GM19467 (cell line): Measurements from ENCODE around the gene KLK15.
"Not testable (repeated sequence)": the region's sequence is repeated elsewhere in the genome, so short reads cannot be mapped to it uniquely, and the experiment has no call there.

Experiments
- ATAC-seq: cut with Tn5 transposase; IDR thresholded peaks from one replicate; pipeline ENCODE4 v1.9.1; 2021; ENCODE audit warnings: mild to moderate bottlenecking, moderate library complexity; ENCODE audit not compliant: unreplicated experiment

The KLK15 gene

DNA sequence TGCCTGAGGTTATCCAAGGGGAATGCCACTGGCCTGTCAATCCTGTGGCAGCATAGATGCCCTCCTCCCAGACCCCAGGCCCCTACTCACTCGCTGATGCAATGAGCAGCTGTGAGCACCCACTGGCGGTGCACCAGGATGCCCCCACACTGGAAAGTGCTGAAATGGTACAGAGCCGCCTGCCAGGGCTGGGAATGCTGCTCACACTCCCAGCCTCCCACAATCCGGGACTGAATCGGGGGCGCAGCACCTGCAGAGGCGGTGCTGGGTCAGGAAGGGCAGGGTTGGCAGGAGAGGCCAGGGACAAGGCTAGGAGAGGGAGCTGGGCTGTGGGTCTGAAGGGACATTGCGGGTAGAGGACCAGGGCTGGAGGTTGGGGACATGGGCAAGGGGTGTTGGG lies 11.8 kb downstream of the KLK15 start:
- no peak for ATAC-seq

DNA sequence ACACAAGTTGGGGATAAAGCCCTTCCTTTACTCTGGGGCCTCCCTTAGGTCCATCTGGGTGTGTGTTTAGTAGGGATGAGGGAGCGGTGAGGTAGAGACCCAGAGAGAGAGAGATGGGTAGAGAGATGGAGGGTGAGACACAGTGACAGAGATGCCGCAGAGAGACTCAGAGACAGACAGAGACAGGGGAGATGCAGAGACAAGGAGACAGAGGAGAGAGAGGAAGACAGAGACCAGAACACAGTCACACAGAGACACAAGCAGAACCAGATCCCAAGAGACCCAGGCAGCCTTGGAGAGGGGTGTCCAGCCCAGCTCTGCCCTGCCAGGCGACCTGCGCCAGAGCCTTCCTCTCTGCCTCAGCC lies 12.1 kb downstream of the KLK15 start:
- ATAC-seq: no peak

DNA sequence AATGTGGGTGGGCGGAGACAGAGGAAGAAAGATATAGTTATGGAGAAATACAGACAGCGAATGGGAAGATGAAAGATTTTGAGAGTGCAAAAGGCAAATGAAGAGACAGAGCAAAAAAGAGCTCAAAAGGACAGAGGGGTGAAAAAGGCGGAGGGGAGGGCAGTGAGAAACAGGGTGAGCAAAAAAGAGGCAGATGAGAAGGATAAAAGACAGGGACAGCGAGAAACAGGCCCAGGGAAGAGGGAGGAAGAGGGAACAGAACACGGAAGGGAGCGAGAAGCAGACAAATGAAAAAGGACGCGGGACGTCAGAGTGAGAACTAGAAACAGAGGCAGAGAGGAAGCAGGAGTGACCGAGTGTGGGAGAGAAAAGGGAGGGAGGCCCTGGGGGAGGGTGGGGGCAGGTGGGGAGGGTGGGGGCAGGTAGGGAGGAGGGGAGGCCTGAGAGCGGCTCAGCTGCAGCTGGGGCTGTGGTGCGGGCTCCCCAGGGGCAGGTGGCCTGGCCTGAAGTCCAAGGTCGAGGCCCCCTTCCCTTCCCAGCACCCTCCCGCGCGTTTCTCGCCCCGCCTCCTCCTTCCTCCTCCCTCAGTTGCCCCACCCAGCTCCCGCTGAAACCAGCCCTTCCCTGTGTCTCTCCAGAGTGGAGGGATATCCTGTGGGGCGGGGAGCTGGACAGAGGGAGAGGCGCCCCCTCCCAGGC lies 12.7 kb downstream of the KLK15 start:
- ATAC-seq: no peak

DNA sequence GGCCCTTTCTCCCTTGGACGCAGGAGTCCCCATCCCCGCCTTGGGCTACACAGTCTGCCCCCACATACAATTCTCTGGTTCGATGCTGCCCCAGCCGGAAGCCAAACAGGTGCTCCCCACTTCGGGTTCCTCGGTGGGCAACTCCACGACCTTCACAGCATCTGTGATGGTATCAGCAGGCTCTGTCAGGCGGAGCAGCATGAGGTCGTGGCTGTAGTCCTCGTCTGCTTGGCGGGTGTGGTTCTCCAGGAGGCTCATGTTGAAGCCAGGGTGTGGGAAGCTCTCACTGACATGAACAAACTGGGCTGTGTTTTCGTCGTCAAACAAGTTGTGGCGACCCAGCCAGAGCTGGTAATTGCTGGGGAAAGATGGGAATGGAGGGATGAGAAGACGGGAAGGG lies 13.3 kb downstream of the KLK15 start:
- no peak for ATAC-seq

DNA sequence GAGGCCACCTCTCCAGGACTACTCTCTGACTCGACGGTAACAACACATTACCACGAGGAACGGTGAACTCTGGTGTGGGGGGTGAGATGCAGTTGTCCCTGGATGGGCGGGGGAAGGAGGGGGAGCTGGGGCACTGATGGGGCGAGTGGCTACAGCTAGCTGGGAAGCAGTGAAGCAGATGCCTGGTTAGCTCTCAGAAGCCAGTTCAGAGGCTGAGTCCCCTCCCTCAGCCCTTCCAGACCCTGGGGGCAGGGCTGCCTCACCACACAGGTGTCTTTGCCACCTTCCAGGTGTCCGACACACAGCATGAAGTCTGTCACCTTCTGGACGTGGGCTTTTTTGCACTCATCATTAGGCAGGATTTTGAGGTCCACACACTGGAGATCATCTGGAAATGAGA lies 13.7 kb downstream of the KLK15 start:
- no peak for ATAC-seq

DNA sequence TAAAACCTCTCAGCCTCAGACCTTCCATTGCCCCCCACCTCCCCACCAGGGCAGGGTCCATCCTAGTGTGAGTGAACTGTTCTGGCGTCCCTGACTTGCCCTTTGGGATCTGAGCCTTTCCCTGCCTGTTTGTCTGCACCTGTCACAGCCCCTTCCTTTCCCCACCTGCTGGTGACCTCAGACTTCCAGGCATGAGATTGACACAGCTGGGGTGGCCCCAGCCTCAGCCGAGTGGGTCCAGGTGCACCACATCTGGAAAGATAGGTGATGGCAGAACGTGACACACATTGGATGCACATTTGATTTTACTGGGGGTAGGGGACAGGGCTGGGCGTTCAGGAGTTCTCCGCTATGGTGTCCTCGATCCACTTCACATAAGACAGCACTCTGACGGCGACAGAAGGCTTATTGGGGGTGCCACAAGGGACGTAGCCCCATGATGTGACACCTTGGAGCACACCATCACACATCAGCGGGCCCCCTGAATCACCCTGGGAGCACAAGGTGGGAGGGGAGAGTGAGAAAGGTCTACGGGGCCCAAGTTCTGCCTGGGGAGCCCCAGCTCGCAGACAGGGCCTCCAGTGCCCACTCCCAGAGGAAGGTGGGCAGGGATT lies 14.4 kb downstream of the KLK15 start:
- ATAC-seq: no peak

DNA sequence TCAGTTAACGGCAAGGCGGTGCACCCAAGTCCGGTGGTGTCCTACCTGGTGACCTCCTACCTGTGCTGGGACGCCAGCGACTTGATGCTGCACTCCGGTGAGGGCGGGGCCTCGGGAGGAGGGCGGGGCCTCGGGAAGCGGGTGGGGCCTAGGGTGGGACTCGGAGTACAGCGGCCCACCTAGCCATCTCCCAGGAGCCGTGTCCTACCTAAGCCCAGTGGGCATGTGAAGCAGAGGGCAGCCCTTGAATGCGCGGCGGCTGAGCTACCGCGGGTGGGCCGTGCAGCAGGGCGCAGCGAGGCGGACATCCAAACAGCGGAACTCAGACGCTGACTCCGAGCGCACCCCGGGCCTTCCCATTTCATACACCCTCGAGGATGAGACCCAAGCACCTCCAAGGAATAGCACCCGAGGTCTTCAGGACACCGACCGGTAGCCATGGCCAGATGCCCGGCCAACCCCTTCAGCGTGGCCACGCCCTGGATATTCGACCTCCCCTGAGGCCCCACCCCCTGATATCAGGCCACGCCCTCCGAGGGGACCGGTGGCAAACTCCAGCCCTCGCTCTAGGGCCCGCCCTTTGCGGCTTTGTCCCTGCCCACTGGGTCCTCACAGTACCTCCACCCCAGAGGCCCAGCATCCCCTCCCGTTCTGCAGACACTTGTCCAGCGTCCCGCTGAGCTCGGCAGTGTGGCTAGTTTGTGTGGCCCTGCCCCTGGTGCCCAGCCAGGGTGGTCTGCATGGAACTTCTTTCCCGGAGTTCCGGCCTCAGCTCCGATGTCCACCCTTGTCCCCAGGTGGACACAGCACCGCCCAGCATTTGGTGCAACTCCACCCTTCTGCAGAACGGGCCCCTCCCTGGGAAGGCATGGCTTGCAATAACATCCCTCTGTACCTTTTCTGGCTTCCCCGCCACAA lies 15.2 kb downstream of the KLK15 start:
- ATAC-seq: peak; percentile 43

DNA sequence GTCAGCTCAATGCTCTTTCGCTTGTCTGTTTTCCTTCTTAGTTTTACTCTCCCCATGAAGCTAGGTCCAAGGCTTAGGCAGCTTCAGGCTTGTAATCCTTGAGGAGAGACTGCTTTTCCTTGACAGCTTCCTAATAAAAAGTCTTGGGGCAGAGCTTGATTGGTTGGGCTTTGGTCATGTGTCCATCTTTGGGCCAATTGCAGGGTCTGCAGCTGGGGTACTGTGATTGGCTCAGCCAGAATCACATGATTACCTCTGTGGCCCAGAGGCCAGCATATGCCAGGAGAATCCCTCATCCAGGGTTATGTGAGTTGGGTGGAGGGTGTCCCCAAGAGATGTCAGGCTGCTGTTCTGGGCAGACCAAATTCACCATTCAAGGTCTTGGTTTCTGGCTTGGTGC lies 17.9 kb downstream of the KLK15 start:
- ATAC-seq: no peak

DNA sequence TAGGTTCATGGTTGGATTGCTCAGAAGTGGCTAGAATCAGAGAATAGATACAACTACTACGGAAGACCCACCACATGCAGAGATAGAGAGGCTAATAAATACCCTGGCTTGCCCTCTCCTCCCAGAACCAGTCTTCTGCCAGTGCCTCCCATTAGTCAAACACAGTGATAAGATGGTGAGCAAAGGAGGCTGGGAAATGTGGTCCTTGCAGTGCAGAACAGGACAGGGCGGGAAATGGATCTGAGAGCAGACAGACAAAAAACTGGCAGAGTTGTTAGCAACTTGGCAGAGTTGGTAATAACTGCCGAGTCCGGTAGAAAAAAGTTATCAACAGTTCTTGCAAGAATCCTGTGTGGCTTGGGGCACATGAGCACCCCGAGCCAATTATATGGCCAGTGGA lies 18.5 kb downstream of the KLK15 start:
- ATAC-seq: no peak

DNA sequence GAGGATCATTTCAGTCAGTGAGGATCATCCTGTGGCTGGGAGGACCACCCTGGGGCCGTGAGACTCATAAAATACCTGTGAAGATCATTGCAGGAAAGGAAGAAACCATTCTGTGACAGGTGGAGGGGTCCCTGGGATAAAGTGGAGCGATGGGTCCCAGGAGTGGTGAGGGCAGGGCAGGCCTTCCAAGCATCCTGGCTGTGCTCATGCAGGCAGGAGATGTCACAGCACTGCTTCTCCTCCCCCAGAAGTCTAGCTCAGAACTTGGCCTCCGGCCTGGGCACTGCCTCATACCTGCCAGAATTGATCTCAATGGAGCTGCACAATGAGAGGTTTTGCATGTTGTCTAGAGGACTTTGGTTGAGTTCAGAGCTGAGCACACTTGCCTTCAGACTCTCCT lies 20.9 kb downstream of the KLK15 start:
- no peak for ATAC-seq

DNA sequence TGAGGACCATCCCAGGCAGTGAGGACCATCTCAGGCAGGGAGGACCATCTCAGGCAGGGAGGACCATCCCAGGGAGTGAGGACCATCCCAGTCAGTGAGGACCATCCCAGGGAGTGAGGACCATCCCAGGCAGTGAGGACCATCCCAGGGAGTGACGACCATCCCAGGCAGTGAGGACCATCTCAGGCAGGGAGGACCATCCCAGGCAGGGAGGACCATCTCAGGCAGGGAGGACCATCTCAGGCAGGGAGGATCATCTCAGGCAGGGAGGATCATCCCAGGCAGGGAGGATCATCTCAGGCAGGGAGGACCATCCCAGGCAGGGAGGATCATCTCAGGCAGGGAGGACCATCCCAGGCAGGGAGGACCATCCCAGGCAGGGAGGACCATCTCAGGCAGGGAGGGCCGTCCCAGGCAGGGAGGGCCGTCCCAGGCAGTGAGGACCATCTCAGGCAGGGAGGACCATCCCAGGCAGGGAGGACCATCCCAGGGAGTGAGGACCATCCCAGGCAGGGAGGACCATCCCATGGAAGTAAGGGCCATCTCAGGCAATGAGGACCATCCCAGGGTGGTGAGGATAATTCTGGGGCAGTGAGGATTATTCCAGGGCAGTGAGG lies 21.6 kb downstream of the KLK15 start:
- not testable (repeated sequence) for ATAC-seq

DNA sequence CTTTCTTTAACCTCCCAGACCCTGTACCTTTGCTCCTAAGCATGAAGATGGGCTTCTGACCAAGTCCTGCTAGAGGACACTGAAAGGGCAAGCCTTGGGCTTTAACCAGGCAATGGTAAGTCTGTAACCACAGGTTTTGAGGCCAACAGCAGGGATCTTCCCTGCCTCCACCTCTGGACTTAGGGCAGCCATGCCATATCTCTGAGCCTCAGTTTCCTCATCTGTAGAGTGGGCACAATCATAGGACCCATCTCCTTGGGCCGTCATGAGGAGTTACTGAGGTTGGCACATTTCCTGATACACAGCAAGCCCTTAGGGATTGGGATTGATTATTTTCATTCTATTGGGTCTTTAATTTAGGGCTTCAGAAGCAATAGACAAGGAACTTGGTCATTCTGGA lies 24.5 kb downstream of the KLK15 start:
- ATAC-seq: no peak

DNA sequence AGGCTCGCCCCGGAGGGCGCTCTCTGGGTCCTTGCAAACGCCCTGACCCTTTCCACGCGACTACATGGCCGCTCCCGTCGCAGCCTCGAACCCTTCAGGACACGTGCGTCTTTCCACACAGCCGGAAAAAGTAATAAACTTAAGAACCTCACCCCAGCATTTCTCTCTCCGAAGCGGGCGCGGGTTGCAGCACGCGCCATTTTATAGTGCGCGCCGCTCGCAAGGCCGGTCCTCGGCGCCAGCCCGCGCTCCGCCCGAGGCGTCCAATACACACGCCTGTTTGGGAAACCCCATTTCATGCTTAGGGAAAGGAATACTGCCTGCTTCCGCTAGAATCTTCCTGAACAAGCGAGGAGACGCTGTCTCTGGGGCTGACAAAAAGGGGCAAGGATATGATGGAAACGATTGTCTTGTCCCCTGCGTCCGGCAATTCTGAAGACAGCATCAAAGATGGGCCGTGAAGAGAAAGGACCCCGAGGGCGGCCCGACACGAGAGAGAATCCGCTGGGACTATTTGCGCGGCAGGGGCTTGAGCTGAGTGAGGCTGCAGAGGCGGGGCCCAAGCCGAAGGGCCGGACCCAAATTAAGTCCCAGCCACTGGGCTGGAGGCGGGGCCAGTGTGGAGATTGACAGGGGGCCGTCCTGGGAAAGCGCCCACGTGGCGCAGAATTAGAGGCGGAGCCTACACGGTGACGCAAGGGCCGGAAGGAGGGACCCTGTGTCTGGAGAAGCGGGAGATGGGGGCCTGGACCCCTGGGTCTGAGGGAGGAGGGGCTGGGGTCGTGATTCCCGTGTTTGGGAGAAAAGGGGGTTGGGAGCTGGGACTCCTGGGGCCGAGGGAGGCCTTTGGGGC lies 28.7 kb downstream of the KLK15 start:
- ATAC-seq: peak; percentile 92

DNA sequence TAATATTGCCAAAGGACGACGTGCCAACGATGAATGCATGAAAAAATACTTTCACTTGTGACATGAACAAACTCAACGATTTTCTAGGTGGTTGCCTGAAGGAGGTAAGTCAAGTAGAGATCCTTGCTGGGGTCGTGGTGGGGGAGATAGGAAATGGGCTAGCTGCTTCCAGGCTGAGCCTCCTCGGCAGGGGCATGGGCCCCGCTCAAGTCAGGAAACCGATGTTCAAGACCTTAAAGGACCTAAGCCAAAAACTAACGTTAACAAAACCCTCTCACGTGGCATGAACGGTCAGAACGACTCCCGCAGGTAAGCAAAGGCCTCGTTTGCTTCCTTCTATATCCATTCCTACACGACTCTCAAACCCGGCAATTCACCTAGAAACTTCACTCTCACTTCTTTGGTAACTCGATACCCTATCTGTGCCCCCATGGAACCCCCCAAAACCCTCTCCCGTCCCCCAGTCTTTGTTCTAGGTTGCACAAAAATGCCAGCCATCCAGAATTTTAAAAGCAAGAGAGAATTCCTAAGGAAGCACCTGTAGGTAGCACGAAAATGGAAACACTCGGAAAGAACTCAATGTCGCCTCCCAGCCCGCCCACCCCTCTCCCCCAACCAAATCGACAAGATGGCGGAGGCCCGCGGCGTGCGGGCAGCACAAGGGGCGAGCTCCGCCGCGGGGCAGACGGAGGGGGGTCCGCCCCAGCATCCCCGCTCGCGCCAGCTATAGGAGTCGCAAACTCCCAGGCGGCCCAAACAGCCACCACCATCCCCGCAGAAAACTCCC lies 29.5 kb downstream of the KLK15 start:
- peak; percentile 8 for ATAC-seq

DNA sequence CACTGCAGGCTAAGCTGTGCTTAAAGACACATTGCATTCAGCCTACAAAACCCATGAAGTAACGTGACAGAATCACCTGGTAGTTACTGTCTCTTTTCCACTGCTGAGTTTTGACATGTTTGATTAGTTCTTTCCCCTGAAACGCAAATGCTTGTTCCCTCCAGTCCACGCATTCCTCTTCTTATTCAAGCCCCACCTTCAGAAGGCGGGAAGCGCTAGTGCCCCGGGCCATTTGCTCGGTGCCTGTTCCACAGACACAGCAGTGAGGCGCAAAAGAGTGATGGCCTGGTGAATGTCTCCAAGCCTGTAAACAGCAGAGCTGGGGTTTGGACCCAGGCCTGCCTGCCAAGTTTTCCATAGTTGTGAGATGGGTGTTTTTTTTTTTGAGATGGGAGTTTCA lies 32.3 kb downstream of the KLK15 start:
- no peak for ATAC-seq

DNA sequence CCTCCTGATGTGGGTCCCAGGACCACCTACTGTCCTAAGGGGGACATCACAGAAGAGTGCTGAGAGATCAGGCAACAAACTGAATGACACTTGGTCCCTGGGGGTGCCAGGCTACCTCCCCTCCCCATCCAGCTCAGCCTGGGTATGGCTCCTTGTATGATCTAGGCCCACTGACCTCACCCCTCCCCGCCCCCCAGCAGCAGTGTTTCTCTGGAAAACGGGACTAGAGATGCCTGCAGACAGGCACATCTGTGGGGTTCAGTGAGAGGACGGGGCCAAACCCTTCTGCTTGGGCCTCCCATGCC lies 33.9 kb downstream of the KLK15 start:
- ATAC-seq: no peak

DNA sequence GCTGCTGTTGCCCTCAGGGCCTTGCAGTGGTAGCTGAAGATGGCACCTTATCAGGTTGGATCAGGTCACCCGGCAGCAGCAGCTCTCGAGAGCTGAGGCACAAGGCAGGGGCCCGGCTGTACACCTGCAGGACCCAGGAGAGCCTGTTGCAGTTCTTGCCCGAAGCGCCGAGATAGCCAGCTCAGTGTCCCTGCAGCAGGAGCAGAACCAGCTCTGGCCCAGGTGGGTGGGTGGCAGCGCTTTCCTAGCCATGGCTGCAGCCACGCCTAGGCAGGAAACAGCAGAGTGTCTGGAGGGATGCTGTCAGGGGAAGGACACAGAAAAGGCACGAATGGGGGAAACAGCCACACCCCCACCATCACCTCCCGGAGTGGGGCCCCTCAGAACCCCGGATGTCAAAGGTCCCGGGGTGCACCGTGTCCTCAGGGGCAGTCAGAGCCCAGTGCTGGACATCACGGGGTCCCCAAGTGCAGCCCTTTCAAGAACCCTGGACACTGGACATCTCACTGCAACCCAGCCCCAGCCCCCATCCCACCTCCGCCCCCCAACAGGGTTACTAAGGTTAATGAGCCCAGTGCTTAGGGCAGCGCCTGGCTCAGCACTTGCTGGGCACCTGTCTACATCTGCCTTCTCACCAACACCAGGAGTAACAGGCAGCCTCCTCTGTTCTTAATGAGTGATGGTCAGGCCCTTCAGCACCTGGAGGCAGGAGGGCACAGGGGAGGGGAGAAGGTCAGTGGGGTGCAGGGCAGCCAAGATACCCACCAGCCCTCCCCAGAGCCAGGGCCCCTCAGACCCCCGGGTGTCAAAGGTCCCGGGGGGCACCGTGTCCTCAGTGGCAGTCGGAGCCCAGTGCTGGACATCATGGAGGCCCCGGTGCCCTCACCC lies 34.5 kb downstream of the KLK15 start:
- ATAC-seq: no peak

DNA sequence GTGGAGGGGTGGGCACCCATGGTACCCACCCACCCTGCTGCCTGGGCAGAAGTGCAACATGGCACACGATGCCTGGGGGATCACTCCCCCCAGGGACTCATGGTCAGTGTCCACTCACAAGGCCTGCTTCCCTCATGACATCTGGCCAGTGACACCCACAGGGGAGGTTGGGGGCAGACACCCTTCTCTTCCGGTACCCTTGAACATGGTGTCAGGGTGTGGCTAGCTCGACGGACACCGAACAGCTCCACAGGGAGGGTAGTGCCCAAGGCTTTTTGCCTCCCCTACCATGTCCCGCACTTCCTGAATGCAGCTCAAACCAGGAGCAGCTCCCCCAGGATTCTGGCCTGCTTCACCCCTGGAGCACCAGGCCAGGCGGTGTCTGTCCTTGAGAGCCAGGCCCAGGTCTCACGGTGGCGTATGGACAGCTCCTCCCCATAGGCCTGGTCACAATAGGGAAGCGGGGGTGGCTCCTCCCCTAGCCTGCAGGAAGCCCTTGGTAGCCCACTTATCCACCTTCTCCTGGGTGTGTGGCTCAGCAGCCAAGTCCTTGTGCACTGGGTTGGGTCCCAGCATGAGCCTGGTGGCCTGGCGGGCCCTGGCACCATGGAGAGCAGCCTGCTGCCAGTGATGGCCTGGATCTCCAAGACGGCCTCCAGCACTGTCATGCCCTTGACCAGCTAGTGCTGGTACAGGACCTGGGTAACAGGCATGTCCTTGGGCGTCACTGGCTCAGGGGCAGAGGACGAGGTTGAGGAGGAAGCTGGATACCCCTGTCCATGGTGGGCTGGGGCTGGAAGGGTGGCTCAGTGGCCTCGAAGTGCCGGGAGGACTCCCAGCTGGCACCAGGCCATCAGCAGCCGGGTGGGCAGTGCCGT lies 35.4 kb downstream of the KLK15 start:
- ATAC-seq: no peak
